ENCODE data around the gene BMPR1B.

- TF ChIP-seq CTCF (IDR thresholded peaks at IDR 0.05; ENCODE audit: poor library complexity) (no peak), EZH2 (IDR thresholded peaks at IDR 0.05; ENCODE audit: borderline replicate concordance) (no peak)
Observed at GRCh38 chr4:94917146-94917545, 159.4 kb downstream of the BMPR1B start.

Measured in hepatocyte (in vitro differentiated cells).